NCI-H524 (cell line): Measurements from ENCODE around the gene XIRP2.
"Not testable (repeated sequence)": the region's sequence is repeated elsewhere in the genome, so short reads cannot be mapped to it uniquely, and the experiment has no call there.

Source experiments
- DNase-seq, 2 experiments: peaks; one replicate each; lab custom pipeline; 2025; lab: John Stamatoyannopoulos, UW

Gene XIRP2

DNA sequence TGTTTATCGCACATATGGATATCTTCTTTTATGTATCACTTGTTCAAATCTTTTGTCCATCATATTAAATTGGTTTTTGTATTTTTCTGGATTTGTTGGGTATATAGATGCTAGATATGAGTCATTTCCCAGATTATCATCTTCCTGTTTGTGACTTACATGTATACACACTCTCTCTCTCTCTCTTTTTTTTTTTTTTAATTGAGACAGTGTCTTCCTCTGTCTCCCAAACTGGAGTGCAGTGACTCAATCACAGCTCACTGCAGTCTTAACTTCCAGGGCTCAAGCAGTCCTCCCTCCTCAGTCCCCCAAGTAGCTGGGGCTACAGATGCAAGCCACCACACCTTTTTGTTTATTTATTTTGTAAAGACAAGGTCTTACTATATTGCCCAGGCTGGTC lies 43.8 kb downstream of the XIRP2 start:
- DNase-seq = no peak

DNA sequence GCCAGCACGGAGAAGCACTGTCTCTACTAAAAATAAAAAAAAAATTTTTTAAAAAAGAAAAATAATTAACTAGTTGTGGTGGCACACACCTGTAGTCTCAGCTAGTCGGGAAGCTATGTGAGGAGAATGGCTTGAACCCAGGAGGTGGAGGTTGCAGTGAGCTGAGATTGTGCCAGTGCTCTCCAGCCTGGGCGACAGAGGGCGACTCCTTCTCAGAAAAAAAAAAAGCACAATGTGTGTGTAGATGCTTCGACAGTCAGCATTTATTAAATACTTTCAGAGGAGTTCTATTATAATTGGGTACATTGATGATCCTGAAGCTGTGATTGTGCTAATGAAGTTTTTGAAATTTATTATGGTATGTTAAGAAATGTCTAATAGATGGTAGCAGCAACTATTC lies 46.5 kb downstream of the XIRP2 start:
- no peak for DNase-seq

DNA sequence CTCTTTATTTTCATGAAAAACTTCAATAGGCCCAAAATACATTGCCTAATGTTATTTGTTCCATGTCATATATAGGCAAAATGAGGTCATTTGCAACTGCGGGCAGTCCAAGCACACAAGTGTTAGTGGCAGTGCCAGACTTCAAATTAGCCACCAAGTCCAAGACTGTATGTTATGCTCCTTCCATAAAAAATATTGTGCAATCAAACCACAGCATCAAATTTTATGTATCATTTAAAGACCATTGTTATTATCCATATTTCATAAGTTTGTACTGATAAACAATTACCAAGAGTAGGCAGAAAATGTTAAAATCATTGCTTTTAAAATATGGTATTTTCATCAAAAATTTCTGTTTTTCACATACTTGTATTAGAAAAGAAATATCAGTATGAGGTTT lies 54.1 kb downstream of the XIRP2 start:
- no peak for DNase-seq

DNA sequence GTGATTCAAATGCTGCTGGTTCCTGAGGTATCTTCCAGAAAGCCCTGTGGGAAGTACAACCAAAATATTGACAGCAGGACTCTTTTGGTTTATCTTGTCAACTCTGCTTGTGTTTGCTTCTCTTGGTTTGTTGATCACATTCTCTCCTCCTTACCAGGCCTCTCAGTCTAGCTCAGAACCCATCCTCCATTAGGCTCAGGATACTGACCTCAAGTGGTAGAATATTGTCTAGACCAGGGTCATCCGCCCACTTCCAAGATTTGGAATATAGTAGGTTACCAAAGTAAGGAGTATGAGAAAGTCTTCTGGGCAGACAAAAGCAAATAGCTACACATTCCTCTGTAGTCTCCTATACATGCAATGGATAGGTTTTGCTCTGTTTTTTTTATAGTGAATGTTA lies 56.6 kb downstream of the XIRP2 start:
- DNase-seq = no peak

DNA sequence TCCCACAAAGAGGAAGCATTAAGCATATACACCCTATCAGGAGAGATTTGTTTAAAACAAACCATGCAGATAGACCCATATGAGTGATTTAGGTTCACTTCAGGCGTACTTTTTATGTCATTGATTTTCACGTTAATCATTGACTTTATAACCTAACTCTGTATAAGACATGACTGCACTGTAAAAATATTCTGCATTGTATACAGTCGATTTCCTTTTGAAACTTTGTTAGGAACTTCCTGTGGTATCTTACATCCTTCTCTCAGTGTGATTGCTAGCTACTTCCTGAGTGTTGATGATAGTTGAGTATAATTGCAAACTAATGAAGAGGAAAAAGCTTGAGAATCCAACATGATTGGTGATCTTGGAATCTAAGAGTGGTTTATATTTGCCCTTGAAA lies 69.4 kb downstream of the XIRP2 start:
- no peak for DNase-seq

DNA sequence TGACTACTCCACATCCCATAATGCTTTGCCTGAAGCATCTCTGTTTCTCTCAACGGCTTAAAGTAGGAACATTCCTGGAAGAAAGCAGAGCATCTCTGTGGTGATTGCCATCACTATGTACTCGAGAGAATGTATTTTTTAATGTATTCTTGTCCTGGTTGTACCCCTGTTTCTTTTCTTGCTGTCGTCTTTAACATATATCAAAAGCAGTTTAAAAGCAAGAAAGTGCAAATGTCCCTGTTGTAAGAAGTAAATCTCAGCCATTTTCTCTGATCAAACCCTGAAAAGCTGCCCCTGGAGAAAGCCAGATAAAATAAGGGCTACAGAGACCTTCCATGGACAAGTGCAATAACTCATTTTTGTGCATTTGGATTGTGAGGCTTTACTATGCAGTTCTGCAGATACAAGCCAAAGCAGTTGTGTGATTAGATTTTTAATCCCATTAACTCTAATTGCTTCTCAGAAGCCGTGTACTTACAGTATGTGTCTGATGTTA lies 70.8 kb downstream of the XIRP2 start:
- peak; percentile 17 to 60 for DNase-seq

DNA sequence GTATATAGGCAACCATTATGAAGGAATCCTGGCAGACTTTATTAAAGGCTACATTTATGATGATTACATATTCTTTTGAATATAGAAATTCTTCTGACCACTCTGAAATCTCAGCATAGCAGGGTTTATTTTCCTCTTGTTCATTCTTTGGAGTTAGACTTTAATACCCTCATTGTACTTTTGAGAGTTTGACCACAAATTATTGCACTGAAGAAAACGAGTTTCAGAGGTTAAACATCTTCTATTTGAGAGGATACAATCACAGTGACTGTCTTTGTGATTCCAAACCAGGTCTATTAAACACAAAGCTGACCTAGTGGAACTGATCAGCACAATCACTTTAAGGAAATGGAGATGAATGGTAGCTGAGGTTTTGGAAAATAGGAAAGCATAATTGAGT lies 71.3 kb downstream of the XIRP2 start:
- DNase-seq = no peak

DNA sequence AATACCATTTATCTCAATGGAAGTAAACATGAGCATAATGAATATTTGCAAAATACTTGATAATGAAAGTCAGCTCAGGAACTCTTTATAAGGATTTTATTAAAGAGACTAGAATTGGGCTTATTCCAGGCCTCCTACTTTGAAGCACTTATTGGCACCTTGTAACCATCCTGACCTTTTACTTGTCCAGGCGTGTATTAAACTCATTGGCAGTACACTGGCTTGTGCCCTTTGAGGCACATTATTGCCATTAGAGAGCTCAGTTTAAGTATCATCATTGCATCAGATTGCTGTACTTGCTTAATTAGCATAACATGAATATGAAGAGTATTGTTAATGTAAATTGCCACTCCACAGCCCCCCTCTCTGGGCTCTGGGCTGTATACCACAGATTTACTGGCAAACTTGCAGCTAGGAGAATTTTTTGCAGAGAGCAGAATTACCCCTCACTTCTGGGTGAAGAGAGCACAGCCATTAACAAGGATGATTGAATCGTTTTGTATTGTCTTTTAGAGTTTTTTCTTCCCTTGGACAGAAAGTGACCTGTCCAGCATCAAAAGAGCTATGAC lies 72.5 kb downstream of the XIRP2 start:
- DNase-seq = no peak

DNA sequence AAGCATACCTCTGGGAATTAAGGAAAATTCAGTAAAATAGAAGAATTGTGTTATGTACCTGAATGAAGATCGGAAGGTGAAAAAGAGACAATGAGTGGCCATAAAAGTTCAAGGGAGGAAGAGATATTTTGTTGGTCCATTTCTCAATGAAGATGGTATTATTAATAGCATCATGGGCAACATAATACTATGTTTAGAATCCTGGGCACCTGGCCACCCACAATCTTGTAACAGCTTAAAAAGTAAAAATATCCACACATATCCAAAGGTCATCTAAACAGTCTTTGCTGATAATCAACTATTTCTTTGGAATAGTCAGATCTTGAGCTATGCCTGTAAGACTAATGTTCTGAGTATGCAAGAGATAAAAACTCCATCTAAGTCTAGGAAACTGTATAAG lies 73.7 kb downstream of the XIRP2 start:
- DNase-seq = no peak

DNA sequence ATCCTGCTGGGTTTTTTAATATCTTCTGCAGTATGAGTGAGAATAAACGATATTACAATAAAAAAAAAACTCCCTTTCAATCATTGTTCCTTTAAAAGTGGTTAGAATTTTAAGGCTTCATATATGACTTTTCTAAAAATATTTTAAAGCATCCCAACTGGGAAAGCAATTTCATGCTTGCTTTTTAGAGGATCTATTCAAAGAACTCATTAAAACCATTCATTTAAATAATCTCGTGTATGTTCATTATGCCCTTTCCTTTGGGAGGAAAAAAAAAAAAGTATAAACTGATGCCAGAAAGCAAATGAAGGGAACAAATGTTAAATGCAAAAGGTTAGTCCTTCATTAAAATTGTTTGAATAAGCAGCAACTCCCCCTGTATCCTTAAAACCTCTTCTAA lies 81.2 kb downstream of the XIRP2 start:
- no peak for DNase-seq

DNA sequence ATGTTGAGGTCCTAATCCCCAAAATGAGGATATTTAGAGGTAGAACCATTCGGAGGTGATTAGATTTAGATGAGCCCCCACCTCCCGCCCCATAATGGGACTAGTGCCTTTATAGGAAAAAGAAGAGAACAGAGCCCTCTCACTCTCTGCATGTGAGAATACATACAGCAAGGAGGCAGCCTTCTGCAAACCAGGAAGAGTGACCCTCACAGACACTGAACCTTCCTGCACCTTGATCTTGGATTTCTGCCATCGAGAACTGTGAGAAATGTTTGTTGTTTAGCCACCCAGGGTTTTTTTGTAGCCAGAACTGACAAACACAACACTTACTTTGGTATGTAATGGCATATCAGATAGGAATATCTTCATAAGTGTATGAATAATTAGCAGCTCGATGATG lies 83.7 kb downstream of the XIRP2 start:
- DNase-seq = no peak

DNA sequence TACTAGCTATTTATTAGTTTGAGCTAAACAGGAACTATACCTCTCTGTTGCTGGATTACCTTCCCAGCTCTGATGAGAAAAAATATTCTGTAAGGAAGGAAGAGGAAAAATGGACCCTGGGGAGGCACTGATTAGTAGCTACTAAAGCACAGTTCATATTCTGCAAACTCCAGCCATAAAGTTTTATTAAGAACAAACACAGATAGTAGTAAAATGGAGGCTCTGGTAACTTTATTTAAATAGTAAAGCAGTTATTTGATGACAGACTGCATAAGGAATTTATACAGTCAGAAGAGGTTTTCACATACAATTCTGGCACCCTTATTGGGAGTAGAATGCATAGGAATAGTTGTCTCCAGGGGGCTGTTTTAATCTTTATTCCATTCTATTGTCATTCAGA lies 84.1 kb downstream of the XIRP2 start:
- DNase-seq = no peak

DNA sequence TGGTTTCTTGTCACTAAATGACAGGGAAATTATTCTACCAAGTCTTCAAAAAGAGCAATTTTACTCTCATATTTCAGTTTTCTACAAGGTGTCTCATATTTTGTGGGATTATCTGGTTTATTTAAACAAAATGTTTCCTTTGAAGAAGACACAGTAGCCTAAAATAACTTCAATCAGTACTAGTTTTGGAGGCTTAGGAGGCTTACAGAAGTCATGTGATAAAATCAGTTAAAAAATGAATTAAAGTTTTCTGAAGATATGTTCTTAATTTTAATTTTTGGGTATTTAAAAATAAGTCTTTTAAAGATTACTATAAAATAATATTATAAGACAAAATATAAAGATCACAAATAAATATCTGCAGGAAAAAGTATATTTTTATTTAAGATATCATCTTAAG lies 95.9 kb downstream of the XIRP2 start:
- no peak for DNase-seq

DNA sequence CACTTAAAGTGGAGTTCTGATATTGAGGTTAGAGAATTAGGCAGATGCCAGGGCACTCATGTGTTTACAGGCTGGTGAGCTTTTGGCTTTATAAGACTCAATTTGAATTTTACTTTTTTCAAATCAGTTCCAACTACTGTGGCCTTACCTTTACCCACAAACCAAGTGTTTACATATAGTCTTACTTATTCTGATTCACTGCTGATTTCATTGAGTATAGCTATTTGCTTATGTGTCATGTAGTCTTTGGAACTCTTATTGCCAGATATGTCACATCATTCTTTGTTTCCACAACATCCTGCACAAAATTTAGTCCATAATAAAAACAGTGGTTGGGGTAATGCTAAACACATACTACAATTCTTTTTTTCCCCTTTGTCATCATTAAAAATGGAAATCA lies 96.5 kb downstream of the XIRP2 start:
- no peak for DNase-seq

DNA sequence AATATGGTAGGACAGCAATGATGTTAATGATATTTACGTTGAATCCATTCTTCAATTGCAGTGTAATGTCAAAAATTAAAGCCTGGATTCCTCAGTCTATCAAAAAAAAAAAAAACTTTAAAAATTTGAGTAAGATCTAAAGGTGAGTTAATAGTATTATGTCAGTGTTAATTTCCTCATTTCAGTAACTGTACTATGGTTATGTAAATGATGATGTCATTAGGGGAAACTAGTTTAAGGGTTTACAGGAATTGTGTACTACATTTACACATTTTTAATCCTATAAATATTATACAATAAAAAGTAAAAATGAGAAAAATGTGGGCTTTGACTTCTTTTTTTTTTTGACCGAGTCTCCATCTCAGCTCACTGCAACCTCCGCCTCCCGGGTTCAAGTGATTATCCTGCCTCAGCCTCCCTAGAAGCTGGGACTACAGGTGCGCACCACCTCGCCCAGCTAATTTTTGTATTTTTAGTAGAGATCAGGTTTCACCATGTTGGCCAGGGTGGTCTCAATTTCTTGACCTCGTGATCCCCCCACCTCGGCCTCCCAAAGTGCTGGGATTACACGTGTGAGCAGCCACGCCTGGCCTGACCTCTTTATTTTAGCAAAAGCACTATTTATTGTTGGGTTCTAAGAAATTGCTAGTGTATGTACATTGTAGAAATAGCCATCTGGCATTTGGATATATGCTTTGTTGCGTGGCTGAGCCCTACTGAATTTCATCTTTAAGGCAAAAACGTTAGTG lies 106.5 kb downstream of the XIRP2 start:
- DNase-seq = peak in 1 of 2 experiments; percentile 12

DNA sequence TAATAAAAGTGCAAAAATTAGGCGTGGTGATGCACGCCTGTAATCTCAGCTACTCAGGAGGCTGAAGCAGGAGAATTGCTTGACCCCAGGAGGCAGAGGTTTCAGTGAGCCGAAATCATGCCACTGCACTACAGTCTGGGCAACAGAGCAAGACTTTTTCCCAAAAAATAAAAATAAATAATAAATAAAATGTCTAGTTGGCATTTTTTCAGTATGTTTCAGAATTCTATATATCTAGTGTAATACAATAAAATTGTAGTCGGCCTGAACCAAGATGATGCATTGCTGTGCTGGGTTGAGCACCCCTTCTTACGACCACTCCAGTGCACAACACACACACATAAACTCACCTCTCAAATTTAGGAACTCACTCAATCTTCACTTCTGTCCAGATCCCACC lies 108.2 kb downstream of the XIRP2 start:
- DNase-seq = no peak

DNA sequence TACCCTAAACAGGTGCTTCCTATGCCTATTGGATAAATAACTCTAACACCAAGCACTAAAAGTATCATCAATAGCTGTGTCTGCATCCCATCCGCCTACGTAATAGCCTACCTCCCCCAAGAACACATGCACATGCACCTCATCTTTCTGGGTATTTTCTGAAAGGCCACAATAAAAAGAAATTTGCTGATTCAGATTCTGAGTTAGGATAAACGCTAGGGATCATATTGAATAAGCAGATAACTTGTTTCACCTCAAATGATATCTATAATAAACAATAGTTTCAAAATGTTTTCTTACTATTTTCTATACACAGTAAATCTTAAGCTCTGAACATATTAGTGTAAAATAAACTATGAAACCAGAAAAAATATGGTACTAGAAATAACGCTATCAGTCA lies 112.9 kb downstream of the XIRP2 start:
- no peak for DNase-seq

DNA sequence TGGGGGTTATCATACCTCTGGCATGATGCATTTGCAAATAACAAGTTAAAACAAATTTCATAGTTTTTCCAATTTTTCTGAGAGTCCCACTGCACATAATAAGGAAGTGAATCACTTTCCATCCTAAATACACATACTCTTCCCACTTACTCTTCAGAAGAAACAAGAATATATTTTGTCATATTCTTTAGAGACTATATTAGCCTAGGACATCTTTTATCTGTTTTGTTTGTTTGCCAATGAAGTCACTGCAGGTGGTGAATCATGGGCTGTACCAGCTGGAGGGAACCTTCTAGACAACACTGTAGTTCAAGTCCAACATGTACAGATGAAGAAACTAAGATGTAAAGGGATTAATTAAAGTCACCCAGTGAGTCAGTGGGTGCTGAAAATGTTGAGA lies 116.8 kb downstream of the XIRP2 start:
- no peak for DNase-seq

DNA sequence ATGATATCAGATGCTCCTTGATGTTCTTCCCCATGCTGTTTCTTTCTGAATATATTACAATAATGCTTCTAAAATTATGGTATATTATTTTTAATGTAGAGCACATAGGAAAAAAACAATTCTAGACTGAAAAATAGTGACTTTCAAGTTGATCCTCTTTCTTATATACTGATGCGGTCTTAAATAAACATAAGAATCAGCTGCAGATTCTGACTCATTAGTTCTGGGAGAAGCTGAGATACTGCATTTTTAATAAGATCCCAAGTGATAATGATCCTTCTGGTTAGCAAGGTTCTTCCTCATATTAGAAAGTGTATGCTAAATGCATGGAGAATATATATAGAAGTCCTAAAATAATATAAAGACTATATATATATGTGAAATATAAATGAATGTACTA lies 124.9 kb downstream of the XIRP2 start:
- no peak for DNase-seq

DNA sequence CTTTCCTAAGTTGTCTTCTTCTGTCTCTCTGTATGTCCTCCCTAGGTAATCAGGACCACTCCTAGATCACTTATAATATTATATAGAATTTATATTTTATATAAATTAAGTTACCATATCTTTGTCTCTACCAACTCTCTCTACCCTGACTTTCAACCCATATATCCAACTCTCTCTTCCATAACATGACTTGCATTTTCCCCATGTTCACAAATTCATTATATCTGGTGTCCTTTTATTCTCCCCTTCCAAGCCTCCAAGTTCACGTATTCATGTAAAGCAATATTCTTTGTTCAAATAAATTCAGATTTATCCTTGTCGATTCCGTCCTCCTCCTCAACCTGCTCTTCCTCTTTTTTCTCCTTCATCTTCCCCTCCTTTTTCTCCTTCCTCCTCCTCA lies 127.5 kb downstream of the XIRP2 start:
- DNase-seq = no peak

DNA sequence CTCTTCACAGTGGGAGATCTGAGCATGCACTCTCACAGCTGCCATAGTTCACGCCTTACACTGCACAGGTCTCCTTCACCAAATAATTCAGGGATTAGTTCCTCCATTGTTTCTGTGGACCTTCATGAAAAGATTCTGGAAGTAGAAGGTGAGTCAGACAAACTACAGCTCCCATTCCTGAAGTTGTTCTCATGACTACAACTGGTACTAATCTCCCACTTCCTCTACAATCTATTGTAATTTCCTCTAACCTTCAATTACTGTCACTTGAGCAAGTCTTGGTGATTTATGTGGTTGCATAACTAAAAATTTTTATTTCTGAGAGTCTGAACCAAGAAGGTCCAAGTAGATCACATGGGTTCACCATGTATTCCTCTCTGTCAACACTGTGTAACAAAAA lies 128.7 kb downstream of the XIRP2 start:
- no peak for DNase-seq

DNA sequence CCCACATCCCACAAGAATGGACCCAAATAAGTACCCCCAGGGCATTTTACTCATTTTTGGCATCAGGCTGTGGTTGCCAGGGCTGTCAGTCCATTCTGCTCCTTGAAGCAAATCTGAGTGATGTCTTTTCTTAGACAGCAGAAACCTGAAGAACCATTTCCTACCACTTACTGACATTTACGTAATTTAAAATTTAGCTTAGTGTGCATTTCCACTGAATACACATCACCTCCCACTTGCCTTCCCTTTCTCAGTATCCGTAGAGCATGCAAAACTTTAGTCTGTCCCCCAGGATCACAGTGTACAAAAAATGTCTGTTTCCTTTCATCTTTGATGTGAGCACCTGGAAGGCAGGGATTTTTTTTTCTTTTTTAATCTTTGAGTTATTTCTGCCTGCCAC lies 130.3 kb downstream of the XIRP2 start:
- no peak for DNase-seq

DNA sequence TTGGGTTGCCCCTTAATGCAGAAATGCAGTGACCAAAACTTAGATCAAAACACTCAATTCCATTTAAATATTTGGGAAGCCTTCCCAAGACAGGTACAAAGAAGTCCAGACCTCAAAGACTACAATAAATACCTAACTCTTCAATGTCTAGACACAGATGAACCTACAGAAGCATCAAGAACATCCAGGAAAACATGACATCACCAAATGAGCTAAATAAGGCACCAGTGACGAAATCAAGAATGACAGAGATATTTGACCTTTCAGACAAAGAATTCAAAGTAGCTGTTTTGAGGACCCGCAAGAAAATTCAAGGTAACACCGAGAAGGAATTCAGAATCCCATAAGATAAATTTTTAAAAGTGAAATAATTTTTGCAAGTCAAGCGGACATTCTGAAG lies 140.2 kb downstream of the XIRP2 start:
- DNase-seq = no peak

DNA sequence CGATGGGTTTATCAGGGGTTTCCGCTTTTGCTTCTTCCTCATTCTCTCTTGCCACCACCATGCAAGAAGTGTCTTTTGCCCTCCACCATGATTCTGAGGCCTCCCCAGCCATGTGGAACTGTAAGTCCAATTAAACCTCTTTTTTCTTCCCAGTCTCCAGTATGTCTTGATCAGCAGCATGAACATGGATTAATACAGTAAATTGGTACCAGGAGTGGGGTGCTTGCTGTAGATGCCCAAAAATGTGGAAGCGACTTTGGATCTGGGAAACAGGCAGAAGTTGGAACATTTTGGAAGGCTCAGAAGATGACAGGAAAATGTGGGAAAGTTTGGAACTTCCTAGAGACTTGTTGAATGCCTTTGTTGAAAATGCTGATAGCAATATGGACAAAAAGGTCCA lies 146.7 kb downstream of the XIRP2 start:
- not testable (repeated sequence) for DNase-seq
